Measurements from ENCODE around the gene PTH1R. TPM values are rescaled to one million over a fixed set of nuclear protein-coding genes. Genes with fewer than 3 reads are reported as not detected.

The PTH1R gene
- total RNA-seq, 2 experiments from 2014 or later = not detected

DNA sequence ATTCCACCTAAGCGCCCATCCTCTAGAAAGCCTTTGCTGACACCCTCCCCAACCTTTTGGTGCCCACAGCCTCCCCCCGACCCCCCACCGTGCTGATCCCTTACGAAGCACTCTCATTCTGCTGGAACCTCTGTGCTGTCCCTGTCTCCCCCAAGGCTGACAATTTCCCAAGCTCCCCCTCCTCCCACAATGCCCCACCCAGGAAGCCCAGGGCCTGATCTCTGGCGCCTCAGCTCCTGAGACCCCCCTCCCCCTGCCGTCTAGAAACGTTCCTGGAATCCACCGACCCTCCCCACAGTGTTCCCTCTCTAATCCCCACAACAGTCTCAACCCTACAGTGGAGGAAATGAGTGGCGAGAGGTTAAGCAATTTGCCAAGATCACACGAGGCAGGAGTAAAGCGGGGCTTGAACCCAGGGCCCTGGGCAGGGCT is 32.6 kb upstream of the PTH1R start:
- H3K4me1 Mint-ChIP-seq (ENCODE audit: low read depth) = peaks cover 12% of the 10 kb centered on the region
- CTCF ChIA-PET = interaction anchor here (1.0 to 1.7 kb wide), 4 partner anchors 50 to 458 kb away, joined by 3 to 5 read pairs (median 4); no protein-coding TSS in a partner anchor
- H3K27ac Mint-ChIP-seq = peak overlapping the region; percentile 52
- peak overlapping the region; percentile 67 for H3K4me3 Mint-ChIP-seq
- ATAC-seq = no peak
- POLR2A ChIA-PET = no interaction called here
- peaks cover 4% of the 10 kb centered on the region for H3K36me3 Mint-ChIP-seq (ENCODE audit: low read depth)
- peaks cover 11% of the 10 kb centered on the region for H3K9me3 Mint-ChIP-seq (ENCODE audit: insufficient read depth)
- no peak for DNase-seq
- peaks cover 30% of the 10 kb centered on the region for H3K27me3 Mint-ChIP-seq (ENCODE audit: low read depth)

DNA sequence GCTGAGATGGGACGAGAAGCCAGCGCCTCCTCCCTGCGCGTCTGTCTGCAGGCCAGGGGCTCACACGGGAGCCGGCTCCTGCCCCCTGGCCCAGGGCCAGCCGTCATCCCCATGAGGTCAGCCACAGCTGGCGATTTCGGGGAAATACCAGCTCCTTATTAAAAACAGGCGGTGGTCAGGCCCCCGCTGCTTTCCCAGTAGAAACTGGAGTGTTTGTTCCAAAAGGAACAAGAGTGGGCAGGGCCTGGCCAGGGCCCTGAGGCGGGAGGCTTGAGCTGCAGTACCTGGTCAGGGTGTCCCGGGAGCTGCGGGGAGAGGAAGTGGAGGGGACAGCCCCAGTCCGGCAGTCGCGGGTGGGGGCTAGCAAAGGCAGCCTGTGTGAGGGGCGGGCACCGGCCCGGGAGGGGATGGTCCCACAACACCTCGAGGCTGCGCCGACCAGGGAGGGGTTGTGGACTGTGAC is 32.1 kb upstream of the PTH1R start:
- Mint-ChIP-seq H3K4me3 (peak overlapping the region; percentile 67), H3K9me3 (ENCODE audit: insufficient read depth) (peaks cover 9% of the 10 kb centered on the region), H3K4me1 (ENCODE audit: low read depth) (peaks cover 12% of the 10 kb centered on the region), H3K27me3 (ENCODE audit: low read depth) (peaks cover 27% of the 10 kb centered on the region), H3K36me3 (ENCODE audit: low read depth) (peaks cover 4% of the 10 kb centered on the region), H3K27ac (peak overlapping the region; percentile 61)
- DNase-seq (no peak), ATAC-seq (no peak)
- POLR2A ChIA-PET = interaction anchor here (1.9 kb wide), 1 partner anchor 535 kb away, joined by 4 read pairs; the partner anchor contains the start of gene PTPN23
- CTCF ChIA-PET = interaction anchor here (1.0 to 1.7 kb wide), 6 partner anchors 21 to 458 kb away, joined by 3 to 5 read pairs (median 4); no protein-coding TSS in a partner anchor

DNA sequence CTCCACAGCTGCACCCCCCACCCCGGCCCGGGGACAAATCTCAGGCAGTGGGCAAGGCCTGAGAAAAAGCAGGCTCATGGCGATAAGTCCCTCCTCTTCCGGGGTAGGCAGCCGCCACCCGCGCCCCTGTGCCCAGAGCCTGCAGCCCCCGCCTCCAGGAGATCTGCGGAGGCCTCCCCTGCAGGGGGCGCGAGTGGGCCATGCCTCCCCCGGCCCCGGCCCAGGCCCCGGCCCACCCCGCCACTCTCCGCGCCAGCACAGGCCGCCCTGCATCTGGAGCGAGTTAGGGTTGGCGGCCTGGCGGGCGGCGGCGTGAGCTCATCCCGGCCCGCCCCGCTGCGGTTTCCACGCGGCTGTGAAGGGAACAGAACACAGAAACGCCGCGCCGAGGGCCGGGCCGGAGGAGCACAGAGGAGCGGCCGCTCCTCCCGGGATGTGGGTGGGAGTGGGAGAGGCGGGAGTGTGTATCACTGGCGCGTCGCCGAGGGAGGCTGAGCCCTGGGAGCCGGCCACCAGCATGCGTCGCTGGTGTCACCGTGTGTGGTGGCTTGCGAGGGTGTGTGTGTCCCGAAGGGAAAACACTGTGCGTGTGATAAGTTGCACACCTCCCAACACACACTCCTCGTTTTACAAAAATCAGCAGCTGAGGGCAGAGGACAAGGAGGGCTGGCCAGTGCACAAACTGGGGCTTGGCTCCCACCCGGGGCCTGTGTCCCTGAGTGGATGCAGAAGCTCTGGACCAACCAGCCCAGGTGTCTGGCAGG is 31.5 kb upstream of the PTH1R start:
- ATAC-seq = peak; percentile 88

DNA sequence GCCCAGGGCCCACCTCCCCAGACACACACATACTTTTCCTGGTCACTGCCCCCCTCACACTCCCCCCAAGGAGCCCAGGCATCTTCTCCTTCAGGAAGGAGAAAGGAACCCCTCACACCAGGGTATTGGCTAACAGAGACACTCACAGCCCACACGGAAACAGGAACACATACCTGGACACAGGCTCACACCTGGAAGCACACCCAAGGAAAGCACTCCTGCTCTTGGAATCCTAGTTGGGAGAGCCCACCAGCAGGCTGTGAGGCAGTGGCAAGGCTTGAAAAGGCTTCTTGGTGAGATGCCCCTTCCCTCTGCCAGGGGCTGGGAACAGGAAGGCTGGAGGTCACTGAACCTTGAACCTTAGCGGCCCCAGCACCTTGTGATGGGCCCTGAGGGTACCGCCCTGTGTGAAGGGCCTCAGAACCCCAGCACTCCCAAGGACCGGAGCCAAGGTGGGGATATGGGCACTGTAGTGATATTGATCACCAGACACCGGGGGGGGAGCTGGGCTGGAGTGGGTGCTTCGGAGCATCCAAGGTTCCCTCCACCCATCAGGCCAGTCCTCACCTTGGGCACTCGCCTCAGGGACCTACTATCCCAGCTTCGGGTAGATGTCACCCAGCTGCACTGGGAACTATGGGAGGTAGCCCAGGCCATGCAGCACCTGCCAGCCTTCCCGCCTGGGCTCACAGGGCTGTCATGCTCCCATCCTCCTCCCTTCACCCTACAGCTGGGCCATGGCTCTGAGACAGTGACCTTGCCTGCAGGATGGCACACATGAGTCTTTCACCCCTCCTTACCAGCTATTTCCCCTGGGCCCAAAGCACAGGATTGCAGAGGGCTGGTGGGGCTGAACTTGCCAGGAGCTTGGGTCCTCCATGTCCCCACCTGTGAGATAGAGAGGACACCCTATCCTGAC is 30.6 kb upstream of the PTH1R start:
- Mint-ChIP-seq H3K27ac (no peak overlapping the region), H3K4me3 (peak overlapping the region; percentile 53), H3K27me3 (ENCODE audit: low read depth) (peaks cover 18% of the 10 kb centered on the region), H3K36me3 (ENCODE audit: low read depth) (no peaks in the 10 kb centered on the region), H3K9me3 (ENCODE audit: insufficient read depth) (peaks cover 2% of the 10 kb centered on the region), H3K4me1 (ENCODE audit: low read depth) (peaks cover 12% of the 10 kb centered on the region)
- ATAC-seq (no peak), DNase-seq (no peak)
- CTCF ChIA-PET = interaction anchor here (1.0 to 1.7 kb wide), 10 partner anchors 10 to 357 kb away, joined by 3 to 7 read pairs (median 4); no protein-coding TSS in a partner anchor
- POLR2A ChIA-PET = interaction anchor here (0.6 to 1.9 kb wide), 2 partner anchors 54 to 534 kb away, joined by 3 to 4 read pairs; partner anchors contain the start of gene PTPN23

More for the DNA sequence above, 31.5 kb upstream of the PTH1R start:
- DNase-seq = peak; percentile 73
- peaks cover 24% of the 10 kb centered on the region for H3K27me3 Mint-ChIP-seq (ENCODE audit: low read depth)
- H3K4me3 Mint-ChIP-seq = peak overlapping the region; percentile 67
- H3K36me3 Mint-ChIP-seq (ENCODE audit: low read depth) = peaks cover 4% of the 10 kb centered on the region
- no peak overlapping the region for H3K27ac Mint-ChIP-seq
- H3K4me1 Mint-ChIP-seq (ENCODE audit: low read depth) = peaks cover 12% of the 10 kb centered on the region
- ChIA-PET POLR2A (interaction anchor here (1.9 kb wide), 1 partner anchor 535 kb away, joined by 4 read pairs; the partner anchor contains the start of gene PTPN23), CTCF (interaction anchor here (1.1 to 1.7 kb wide), 6 partner anchors 20 to 457 kb away, joined by 3 to 5 read pairs (median 3); no protein-coding TSS in a partner anchor)
- peaks cover 7% of the 10 kb centered on the region for H3K9me3 Mint-ChIP-seq (ENCODE audit: insufficient read depth)

DNA sequence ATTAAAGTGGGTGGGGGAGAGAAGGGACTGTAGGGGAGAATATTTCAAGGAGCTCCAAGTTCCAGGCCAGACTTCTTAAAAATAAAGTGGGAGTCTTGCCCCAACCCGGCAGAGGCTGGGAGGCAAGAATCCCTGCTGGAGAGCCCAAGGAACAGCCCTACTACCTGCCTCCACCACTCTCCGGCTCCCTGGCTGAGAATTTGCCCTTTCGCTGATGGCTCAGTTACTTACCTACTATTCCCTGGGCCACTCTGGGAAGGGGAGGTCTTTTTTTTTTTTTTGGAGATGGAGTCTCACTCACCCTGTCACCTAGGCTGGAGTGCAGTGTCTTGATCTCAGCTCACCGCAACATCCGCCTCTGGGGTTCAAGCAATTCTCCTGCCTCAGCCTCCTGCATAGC is 29.8 kb upstream of the PTH1R start:
- Mint-ChIP-seq H3K27me3 (ENCODE audit: low read depth) (peaks cover 17% of the 10 kb centered on the region), H3K27ac (no peak overlapping the region), H3K36me3 (ENCODE audit: low read depth) (no peaks in the 10 kb centered on the region), H3K4me3 (no peak overlapping the region), H3K9me3 (ENCODE audit: insufficient read depth) (no peaks in the 10 kb centered on the region), H3K4me1 (ENCODE audit: low read depth) (peaks cover 12% of the 10 kb centered on the region)
- no peak for DNase-seq
- ATAC-seq = no peak
- ChIA-PET CTCF (interaction anchor here (0.6 to 1.7 kb wide), 7 partner anchors 11 to 53 kb away, joined by 3 to 7 read pairs (median 3); no protein-coding TSS in a partner anchor), POLR2A (interaction anchor here (0.6 kb wide), 1 partner anchor 53 kb away, joined by 3 read pairs; no protein-coding TSS in a partner anchor)

DNA sequence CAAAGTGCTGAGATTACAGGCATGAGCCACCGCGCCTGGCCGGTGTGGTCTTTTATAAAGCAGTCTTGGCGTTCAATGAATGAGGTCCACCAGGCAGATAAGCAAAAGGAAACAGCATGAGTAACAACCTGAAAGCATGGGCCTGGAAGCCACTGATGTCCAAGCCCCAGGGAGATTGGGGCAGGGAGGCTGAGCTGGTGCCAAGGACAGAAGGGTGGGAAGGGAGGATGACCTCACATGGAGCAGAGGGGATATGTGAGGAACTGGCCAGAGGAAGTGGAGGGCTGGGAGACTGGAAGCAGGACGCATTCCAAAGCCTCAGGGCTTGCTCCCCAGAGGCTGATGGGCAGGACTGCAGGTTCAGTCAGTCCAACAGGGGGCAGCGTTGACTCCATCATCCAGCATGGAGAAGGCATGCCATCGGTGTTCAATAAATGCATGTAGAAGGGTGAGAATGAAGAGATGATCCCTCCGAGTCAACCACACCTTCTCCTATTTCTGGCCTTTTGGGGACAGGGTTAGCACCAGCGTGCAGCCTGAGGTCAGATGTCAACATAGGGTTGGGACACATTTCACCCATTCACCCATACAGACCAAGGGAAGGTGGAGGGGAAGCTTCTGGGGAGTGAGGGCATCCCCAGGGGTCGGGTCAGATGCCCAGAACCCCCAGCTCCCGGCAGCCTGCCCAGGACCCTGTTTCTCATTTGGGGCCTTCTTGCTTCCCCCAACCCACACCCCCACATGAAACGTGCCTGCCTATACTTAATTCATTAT is 29.1 kb upstream of the PTH1R start:
- POLR2A ChIA-PET = no interaction called here

DNA sequence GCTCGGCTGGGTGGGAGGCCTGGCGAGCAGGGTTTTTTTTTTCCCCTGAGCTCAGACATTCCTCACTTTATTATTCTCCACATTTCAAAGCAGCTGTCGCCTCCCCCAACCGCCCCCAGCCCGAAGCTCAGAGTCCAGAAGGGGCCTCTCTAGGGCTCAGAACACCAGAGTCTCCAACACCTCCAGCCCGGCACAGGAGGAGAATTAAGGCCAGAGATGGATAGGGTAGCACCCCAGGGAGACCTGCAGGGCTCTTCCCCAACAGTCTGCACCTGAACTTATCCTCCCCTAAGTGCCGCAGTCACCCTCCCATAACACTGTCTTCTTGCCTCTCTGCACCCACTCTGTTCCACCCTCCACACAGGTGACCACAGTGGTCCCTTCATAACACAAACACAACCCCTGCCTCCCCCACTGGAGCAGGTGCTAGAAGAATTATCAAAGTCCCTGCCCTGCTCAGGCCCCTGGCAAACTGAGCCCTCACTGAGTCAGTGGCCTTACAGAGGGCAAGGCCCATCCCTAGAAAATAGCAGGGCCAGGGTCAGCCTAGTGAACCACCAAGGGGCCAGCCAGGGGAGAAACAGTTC is 28.4 kb upstream of the PTH1R start:
- no peak overlapping the region for H3K27ac Mint-ChIP-seq
- no peaks in the 10 kb centered on the region for H3K9me3 Mint-ChIP-seq (ENCODE audit: insufficient read depth)
- no peak overlapping the region for H3K4me3 Mint-ChIP-seq
- ChIA-PET POLR2A (no interaction called here), CTCF (interaction anchor here (0.6 to 1.1 kb wide), 2 partner anchors 210 to 403 kb away, joined by 3 read pairs; no protein-coding TSS in a partner anchor)
- ATAC-seq (no peak), DNase-seq (no peak)
- peaks cover 12% of the 10 kb centered on the region for H3K4me1 Mint-ChIP-seq (ENCODE audit: low read depth)
- H3K36me3 Mint-ChIP-seq (ENCODE audit: low read depth) = no peaks in the 10 kb centered on the region
- peaks cover 7% of the 10 kb centered on the region for H3K27me3 Mint-ChIP-seq (ENCODE audit: low read depth)

More for the DNA sequence above, 29.1 kb upstream of the PTH1R start:
- CTCF ChIA-PET = interaction anchor here (0.6 to 1.4 kb wide), 7 partner anchors 11 to 404 kb away, joined by 3 to 7 read pairs (median 3); no protein-coding TSS in a partner anchor
- Mint-ChIP-seq H3K27ac (no peak overlapping the region), H3K9me3 (ENCODE audit: insufficient read depth) (no peaks in the 10 kb centered on the region), H3K4me1 (ENCODE audit: low read depth) (peaks cover 12% of the 10 kb centered on the region), H3K4me3 (no peak overlapping the region), H3K27me3 (ENCODE audit: low read depth) (peaks cover 11% of the 10 kb centered on the region), H3K36me3 (ENCODE audit: low read depth) (no peaks in the 10 kb centered on the region)
- ATAC-seq = no peak
- DNase-seq = peak; percentile 57

DNA sequence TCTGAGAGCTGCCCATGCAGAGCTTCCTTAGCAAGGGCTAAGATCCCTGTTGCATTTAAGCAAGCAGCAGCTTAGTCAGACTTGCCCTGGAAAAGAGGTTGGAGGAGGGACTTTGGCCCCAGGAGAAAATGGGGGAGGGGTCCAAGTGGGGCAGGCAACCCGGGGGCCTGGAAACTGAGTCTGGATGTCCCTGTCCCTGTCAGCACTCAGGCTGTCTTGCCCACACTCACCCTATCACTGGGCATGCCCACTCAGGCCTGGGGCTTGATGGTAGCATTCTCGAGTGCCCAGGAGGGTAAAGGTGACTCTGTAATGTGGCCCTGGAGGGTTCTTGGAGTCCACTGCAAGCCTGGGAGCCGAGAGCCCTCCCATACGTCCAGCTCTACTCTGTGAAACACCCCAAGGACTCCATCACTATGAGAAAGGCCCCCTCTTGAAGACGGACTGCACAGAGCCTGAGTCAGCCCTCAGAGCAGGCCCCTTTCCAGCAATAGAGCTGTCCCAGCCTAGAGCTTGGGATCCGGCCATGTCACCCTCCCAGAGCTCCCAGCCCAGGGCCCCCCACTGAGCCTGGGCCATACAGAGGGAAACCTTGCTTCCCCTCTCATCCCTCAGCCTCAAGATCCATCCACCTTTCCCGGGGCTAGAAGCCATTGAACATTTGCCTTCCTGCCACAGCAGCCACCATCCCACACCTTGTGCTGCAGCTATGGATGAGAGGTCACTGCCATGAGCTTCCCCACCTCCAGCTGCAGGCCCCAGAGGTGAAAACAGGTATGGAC is 27.6 kb upstream of the PTH1R start:
- CTCF ChIA-PET = interaction anchor here (1.1 to 1.4 kb wide), 2 partner anchors 17 to 211 kb away, joined by 3 to 5 read pairs; no protein-coding TSS in a partner anchor
- peaks cover 1% of the 10 kb centered on the region for H3K27me3 Mint-ChIP-seq (ENCODE audit: low read depth)
- POLR2A ChIA-PET = no interaction called here
- ATAC-seq (no peak), DNase-seq (no peak)
- H3K4me3 Mint-ChIP-seq = no peak overlapping the region
- peaks cover 10% of the 10 kb centered on the region for H3K4me1 Mint-ChIP-seq (ENCODE audit: low read depth)
- no peaks in the 10 kb centered on the region for H3K36me3 Mint-ChIP-seq (ENCODE audit: low read depth)
- no peaks in the 10 kb centered on the region for H3K9me3 Mint-ChIP-seq (ENCODE audit: insufficient read depth)
- H3K27ac Mint-ChIP-seq = no peak overlapping the region

DNA sequence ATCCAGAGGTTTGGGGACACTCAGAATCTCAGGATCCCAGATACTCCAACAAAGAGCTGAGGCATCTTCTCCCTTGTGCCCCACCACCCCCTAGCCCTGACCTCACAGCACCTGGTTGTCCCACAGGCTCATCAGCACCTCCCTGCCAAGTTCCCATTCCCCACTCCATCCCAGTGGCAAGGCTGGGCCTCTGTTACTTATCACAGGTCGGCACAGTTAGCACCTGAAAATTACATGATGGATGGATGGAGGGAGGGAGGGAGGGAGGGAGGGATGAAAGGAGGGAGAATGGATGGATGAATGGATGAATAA is 27.1 kb upstream of the PTH1R start:
- ChIA-PET CTCF (interaction anchor here (1.4 kb wide), 1 partner anchor 16 kb away, joined by 5 read pairs; no protein-coding TSS in a partner anchor), POLR2A (no interaction called here)
- Mint-ChIP-seq H3K4me3 (no peak overlapping the region), H3K4me1 (ENCODE audit: low read depth) (peaks cover 6% of the 10 kb centered on the region), H3K27ac (no peak overlapping the region), H3K36me3 (ENCODE audit: low read depth) (no peaks in the 10 kb centered on the region), H3K9me3 (ENCODE audit: insufficient read depth) (no peaks in the 10 kb centered on the region), H3K27me3 (ENCODE audit: low read depth) (peaks cover 1% of the 10 kb centered on the region)
- no peak for ATAC-seq
- no peak for DNase-seq
